GM18867 (cell line): ENCODE data around the gene NTF3.

Experiments used
- ATAC-seq: cut with Tn5 transposase; IDR thresholded peaks from one replicate; pipeline ENCODE4 v1.9.1; 2021; ENCODE audit warnings: mild to moderate bottlenecking, moderate library complexity; ENCODE audit not compliant: unreplicated experiment

Gene NTF3

GRCh38 chr12:5432011-5432400 is at the start of gene NTF3:
Gene NTF3, plus strand, starts transcription at chr12:5432108. Its CDS starts 217 bp downstream, at chr12:5432325.
- ATAC-seq, result no peak

- ATAC-seq, result no peak
Measured at GRCh38 chr12:5384015-5384414, 47.9 kb upstream of the NTF3 start.

- no peak for ATAC-seq
Measured at GRCh38 chr12:5388581-5389535, 43.0 kb upstream of the NTF3 start.

- no peak for ATAC-seq
Measured at GRCh38 chr12:5390174-5390799, 41.6 kb upstream of the NTF3 start.

DNA sequence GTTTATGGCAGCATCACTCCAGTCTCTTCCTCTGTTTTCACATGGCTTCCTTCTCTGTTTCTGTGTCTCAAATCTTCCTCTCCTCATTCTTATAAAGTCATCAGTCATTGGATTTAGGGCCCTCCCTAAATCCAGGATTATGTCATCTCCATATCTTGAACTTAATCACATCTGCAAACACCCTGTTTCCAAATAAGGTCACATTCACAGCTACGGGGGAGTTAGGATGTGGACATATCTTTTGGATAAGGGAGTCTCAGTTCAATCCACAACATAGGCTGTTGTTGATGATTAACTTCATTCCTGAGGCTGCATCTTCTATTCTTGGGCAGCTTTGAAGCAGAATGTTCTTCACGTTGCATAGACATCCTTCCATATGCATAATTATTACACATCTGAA is 40.3 kb upstream of the NTF3 start:
- no peak for ATAC-seq

- no peak for ATAC-seq
Measured at GRCh38 chr12:5392961-5393360, 38.9 kb upstream of the NTF3 start.

GRCh38 chr12:5395443-5396271 is 36.3 kb upstream of the NTF3 start:
- no peak for ATAC-seq

DNA sequence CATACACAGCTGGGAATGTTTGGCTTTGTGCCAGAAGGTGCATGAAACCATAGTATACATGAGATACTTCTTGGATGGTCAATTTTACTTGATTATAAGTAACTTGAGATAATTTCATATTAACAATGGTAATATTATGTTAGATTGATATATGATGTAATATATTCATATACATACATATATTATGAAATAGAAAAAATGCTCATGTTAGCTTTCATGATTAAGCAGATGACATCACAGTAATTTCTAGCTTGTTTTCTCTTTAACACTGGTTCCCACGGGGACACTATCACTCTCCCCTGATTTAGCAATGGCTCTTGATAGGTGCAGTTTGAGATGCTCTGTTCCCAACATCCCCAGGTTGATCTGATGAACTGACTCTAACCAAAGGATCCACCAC is 35.4 kb upstream of the NTF3 start:
- ATAC-seq, result no peak

DNA sequence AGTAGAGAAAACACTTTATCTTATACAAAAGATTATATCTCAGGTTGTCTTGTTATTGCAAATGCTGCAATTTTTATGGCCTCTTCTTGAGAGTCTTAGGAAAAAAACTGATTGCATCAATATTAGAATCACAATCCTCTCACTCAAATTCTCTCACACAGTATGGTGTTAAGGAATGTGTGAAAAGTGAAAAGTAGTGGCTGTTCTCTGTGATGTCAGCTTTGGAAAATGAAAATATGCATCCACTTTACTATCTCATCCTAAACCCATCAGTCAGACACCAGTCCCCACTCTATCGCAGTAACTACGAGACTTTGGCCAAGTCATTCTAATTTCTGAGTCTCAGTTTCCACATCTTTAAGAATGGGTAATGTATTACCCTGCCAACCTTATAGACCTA is 32.6 kb upstream of the NTF3 start:
- ATAC-seq, result no peak

GRCh38 chr12:5402009-5402935 is 29.6 kb upstream of the NTF3 start:
- no peak for ATAC-seq

DNA sequence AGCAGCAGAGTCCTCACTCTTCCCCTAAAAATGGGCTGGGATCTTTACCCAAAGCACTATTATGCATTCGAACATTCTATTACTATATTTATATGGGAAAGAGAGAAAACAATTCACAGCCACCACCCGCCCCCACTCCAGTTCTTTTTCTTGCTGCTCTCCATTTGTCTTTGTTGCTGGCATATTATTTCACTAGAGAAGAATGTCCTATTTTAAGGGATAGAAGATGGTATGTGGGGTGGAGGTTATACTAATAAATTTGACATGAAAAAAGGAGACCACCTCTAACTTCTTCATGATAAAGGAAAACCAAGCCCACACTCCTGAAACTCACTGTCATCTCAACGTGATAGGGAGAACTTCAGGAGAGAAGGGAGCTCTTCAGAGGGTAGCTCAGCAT is 28.5 kb upstream of the NTF3 start:
- ATAC-seq, result no peak

DNA sequence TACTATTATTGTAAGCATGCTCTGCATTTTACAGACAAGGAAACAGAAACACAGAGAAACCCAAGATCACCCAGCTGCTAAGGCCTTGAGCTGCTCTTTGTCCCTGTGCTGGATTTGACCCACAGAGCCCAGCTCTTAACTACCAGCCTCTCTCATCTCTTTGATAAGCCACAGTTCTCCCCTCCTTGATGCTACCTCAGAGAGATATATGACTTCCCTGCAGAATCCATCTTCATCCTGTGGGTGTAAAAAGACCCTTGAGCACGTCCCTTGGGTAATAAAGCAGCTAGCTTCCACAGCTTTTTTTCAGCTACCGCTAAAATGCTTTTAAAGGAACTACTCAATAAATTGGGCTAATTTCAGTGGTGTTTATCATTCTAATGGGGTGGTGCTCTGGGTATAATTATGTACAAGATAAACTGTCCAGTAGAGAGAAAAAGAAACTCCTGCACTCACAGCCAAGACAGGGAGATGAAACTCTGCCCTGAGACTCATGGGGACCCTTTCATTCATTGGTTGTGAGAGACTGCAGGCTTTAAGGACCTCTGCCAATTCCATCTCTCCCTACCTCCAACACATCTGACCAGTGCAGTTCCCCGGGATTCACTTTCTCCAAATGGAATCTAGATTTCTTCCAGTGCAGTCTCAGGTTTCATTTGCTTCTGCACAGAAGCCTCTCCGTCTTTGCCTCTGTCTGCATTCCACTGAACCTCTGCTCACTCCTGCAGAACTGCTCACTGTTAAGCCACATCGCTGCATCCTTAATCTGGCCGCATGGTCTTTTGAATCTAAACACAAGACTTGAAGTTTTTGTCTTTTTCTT is 24.7 kb upstream of the NTF3 start:
- no peak for ATAC-seq

- ATAC-seq, result no peak
Measured at GRCh38 chr12:5409619-5410018, 22.3 kb upstream of the NTF3 start.

GRCh38 chr12:5416571-5416970 is 15.3 kb upstream of the NTF3 start:
- ATAC-seq, result no peak

- no peak for ATAC-seq
Measured at GRCh38 chr12:5417500-5417899, 14.4 kb upstream of the NTF3 start.

DNA sequence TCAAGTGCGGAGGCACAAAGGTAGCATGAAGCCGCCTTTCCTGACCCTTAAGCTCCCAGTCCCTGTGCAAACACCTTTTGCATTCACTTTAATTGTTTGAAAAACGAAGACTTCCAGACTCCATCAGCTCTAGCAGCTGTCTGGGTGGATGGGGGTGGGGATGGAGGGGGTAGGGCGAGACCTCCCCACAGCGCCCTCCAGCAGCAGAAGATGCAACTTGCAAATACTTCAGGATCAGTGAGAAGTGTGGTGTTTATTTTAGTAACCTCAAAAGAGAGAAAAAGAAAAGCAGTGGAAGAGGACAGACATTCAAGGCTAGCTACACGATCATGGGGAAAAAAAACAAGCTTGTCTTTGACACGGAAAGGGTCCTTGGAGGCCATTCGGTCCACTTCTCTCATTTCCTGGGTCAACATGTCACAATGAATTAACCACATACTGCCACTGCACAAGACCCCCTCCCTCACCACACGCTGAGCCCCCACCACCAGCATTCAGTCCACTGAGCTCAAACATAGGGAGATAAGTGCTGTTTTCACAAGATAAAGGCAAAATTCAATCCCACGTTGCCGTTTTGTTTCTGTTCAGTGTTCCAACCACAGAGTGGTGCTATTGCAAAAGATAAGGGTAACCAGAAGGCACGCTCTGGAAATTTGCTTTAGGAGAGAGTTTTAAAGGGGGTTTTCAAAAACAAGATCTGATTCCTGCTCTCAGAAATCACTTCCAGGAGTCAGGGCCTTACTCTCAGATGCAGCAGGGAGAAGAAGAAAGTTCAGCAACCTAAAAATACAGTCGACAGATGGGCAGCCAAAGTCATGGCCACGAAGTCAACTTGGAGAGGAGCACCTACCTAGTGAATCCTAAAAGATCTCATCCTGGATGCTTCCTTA is 3.3 kb upstream of the NTF3 start:
- ATAC-seq, result no peak

DNA sequence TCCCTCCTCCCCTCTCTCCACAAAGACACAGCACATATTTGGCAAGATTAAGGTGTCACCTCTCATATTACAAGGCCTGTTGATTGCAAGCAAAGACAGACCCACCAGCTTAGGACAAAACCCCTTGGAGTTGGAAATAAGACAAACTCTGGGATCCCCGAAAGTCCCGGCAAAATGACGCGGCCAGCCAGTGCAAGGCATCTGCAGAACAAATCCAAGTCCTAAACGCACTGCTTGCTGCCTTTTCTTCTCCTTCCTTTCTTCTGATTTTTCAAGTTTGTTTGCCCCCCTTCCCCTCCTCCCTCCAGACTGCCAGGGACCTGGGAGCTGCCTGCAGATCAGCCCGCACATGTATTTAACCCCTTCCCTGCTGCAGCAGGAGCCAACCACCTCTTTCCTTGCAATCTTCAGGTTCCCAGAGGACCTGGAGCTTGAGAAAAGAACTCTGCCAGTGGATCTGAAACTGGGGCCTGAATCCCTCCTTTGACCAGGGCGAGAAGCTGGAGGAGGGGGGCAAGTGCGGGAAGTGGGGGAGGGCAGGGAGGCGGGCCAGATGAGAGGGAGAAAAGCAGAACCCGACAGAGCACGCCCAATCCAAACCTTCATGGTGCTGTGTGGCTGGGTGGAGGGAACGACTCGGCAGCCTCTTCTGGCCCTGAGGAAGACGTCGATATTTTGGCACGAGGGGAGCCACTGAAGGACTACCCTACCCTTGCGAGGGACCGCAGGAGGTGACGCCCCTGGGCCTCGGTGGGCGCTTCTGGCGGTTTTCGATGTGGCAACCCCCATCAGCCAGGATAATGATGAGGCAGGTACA is 2.0 kb upstream of the NTF3 start:
- no peak for ATAC-seq
